ENCODE data around the gene CHP2.

CHP2 gene

DNA sequence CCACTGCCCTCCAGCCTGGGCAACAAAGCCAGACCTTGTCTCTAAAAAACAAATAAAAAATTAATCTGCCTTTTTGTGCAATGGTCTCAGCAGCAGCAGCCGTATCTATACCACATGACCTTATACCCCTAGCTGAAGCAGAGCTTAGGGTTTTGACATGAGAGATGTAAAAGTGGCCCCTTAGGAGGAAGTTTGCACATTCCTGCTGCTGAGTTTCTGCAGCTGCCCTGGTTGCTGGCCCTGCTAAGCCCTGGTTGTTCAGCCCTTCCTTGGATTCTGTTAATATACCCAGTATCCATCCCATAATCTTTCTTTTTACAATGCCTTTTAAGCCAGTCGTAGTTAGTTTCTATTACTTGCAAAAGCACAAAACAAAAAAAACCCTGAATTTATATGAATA is 48.0 kb downstream of the CHP2 start:
- TF ChIP-seq MYC (IDR thresholded peaks at IDR 0.05; ENCODE audit: low read depth, low read length) (no peak), POLR2A (IDR thresholded peaks at IDR 0.05; ENCODE audit: extremely low read depth, insufficient read length) (no peak)
- TF ChIP-seq, protein P1, sequence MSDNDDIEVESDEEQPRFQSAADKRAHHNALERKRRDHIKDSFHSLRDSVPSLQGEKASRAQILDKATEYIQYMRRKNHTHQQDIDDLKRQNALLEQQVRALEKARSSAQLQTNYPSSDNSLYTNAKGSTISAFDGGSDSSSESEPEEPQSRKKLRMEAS (IDR thresholded peaks at IDR 0.05; ENCODE audit: low read depth, low read length), result no peak
- TF ChIP-seq, protein P2, sequence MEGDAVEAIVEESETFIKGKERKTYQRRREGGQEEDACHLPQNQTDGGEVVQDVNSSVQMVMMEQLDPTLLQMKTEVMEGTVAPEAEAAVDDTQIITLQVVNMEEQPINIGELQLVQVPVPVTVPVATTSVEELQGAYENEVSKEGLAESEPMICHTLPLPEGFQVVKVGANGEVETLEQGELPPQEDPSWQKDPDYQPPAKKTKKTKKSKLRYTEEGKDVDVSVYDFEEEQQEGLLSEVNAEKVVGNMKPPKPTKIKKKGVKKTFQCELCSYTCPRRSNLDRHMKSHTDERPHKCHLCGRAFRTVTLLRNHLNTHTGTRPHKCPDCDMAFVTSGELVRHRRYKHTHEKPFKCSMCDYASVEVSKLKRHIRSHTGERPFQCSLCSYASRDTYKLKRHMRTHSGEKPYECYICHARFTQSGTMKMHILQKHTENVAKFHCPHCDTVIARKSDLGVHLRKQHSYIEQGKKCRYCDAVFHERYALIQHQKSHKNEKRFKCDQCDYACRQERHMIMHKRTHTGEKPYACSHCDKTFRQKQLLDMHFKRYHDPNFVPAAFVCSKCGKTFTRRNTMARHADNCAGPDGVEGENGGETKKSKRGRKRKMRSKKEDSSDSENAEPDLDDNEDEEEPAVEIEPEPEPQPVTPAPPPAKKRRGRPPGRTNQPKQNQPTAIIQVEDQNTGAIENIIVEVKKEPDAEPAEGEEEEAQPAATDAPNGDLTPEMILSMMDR (IDR thresholded peaks at IDR 0.05; ENCODE audit: low read depth, low read length), result no peak
- DNase-seq (ENCODE audit: low read depth), result peak; percentile 45
- no peak overlapping the region for H3K4me3 ChIP-seq (ENCODE audit: low read depth, low read length)

- TF ChIP-seq MYC (IDR thresholded peaks at IDR 0.05; ENCODE audit: low read depth, low read length), result no peak
- TF ChIP-seq, protein P1 (IDR thresholded peaks at IDR 0.05; ENCODE audit: low read depth, low read length), result no peak; the same call in 1 of the 2 replicates
- TF ChIP-seq, protein P2 (IDR thresholded peaks at IDR 0.05; ENCODE audit: low read depth, low read length), result peak; percentile 83
- no peak overlapping the region for H3K4me3 ChIP-seq (ENCODE audit: low read depth, low read length)
- DNase-seq (ENCODE audit: low read depth), result peak; percentile 84
Observed at GRCh38 chr16:23803591-23804123, 48.8 kb downstream of the CHP2 start.

- DNase-seq (ENCODE audit: low read depth), result peak; percentile 56
Observed at GRCh38 chr16:23807028-23807427, 52.2 kb downstream of the CHP2 start.

More at GRCh38 chr16:23807028-23807427, 52.2 kb downstream of the CHP2 start:
- H3K4me3 ChIP-seq (ENCODE audit: low read depth, low read length), result no peak overlapping the region
- TF ChIP-seq, protein P1 (IDR thresholded peaks at IDR 0.05; ENCODE audit: low read depth, low read length), result 0 out of 2 replicates have a peak, but pooled peaks have one; percentile 11
- TF ChIP-seq POLR2A (IDR thresholded peaks at IDR 0.05; ENCODE audit: extremely low read depth, insufficient read length), result no peak

All from NB4 (cell line).